ENCODE data around the gene AOAH.

DNA sequence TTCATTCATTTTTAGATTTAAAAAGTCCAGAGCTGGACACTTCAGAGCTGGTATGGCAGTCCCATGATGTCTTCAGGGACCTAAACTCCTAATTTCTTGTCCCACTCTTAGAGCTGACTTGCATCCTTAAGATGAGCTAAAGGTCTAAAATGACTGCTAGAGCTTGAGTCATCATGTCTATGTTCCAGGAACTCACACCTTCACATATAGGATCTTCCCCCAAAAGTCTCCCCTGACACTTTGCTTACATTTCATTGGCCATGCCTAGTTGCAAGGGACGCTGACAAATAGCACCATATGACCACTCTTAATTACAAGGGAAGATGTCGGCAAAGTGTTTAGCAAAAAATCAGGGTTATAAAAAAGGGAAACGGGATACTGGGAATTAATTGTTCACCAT lies 10.4 kb upstream of the AOAH start:
- TF ChIP-seq, protein P1, sequence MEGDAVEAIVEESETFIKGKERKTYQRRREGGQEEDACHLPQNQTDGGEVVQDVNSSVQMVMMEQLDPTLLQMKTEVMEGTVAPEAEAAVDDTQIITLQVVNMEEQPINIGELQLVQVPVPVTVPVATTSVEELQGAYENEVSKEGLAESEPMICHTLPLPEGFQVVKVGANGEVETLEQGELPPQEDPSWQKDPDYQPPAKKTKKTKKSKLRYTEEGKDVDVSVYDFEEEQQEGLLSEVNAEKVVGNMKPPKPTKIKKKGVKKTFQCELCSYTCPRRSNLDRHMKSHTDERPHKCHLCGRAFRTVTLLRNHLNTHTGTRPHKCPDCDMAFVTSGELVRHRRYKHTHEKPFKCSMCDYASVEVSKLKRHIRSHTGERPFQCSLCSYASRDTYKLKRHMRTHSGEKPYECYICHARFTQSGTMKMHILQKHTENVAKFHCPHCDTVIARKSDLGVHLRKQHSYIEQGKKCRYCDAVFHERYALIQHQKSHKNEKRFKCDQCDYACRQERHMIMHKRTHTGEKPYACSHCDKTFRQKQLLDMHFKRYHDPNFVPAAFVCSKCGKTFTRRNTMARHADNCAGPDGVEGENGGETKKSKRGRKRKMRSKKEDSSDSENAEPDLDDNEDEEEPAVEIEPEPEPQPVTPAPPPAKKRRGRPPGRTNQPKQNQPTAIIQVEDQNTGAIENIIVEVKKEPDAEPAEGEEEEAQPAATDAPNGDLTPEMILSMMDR (IDR thresholded peaks at IDR 0.05) = no peak
- TF ChIP-seq POLR2A (IDR thresholded peaks at IDR 0.05) = no peak

Data from heart left ventricle (tissue), 13 donors.